CD14-positive monocyte (primary cell): ENCODE results near the gene MOB3A. TPM values are rescaled to one million over a fixed set of nuclear protein-coding genes. Genes with fewer than 3 reads are reported as not detected.

Source experiments
- DNase-seq, 3 donors: peaks; one replicate each; pipeline ENCODE4 v3.0.0-alpha.2; 2011 to 2022
- H2AFZ ChIP-seq: 2 replicates; pipeline ENCODE4 v1.6.0; 2012; ENCODE audit warnings: mild to moderate bottlenecking, low read depth, low read length, inconsistent platforms; ENCODE audit not compliant: insufficient read depth, poor library complexity, severe bottlenecking
- H3K27ac ChIP-seq, 2 donors: 1 replicate in 1 of 2; 2 replicates in 1 of 2; pipeline ENCODE4 v1.5.1; 2012 to 2013; ENCODE audit warnings: low read length in 2 of 2, control low read depth in 1 of 2, inconsistent platforms in 1 of 2, low read depth in 1 of 2, mild to moderate bottlenecking in 1 of 2
- H3K27me3 ChIP-seq, 2 donors: one replicate each; pipeline versions ENCODE4 v1.6.0 to v1.6.1; 2011 to 2013; ENCODE audit warnings: low read length in 2 of 2; ENCODE audit not compliant: control insufficient read depth in 2 of 2, insufficient read depth in 2 of 2
- H3K36me3 ChIP-seq, 2 donors: replicated peaks in 1 of 2; 1 replicate in 1 of 2; 2 replicates in 1 of 2; pipeline versions ENCODE4 v1.5.1 to v1.6.1; 2012 to 2013; ENCODE audit warnings: low read length in 2 of 2, control low read depth in 1 of 2, inconsistent platforms in 1 of 2, mild to moderate bottlenecking in 1 of 2; ENCODE audit not compliant: insufficient read depth in 2 of 2, control insufficient read depth in 1 of 2
- H3K4me1 ChIP-seq, 2 donors: 1 replicate in 1 of 2; 2 replicates in 1 of 2; pipeline versions ENCODE4 v1.5.1 to v1.6.1; 2012 to 2013; ENCODE audit warnings: low read length in 2 of 2, control low read depth in 1 of 2, inconsistent platforms in 1 of 2, mild to moderate bottlenecking in 1 of 2, moderate library complexity in 1 of 2; ENCODE audit not compliant: insufficient read depth in 2 of 2, control insufficient read depth in 1 of 2
- H3K4me2 ChIP-seq: replicated peaks from 2 replicates; pipeline ENCODE3; 2012; ENCODE audit warnings: low read length, moderate library complexity, mild to moderate bottlenecking; ENCODE audit not compliant: poor library complexity, severe bottlenecking; ENCODE audit errors: extremely low read depth
- H3K4me3 ChIP-seq, 3 experiments: fragments of 200-600 bp in 1 of 3; sonication (generic) in 1 of 3; replicated peaks in 1 of 3; 1 replicate in 2 of 3; 2 replicates in 1 of 3; pipeline ENCODE4 v1.5.1; 2011 to 2013; ENCODE audit warnings: low read length in 3 of 3, mild to moderate bottlenecking in 3 of 3, control low read depth in 2 of 3, low read depth in 2 of 3, inconsistent platforms in 1 of 3, moderate library complexity in 1 of 3
- H3K79me2 ChIP-seq: 2 replicates; pipeline ENCODE4 v1.6.0; 2012; ENCODE audit warnings: mild to moderate bottlenecking, control low read depth, inconsistent platforms, low read length, moderate library complexity; ENCODE audit not compliant: insufficient read depth
- H3K9ac ChIP-seq: 2 replicates; pipeline ENCODE4 v1.6.0; 2017; ENCODE audit warnings: low read length, mild to moderate bottlenecking; ENCODE audit not compliant: insufficient read depth, poor library complexity, severe bottlenecking
- H3K9me3 ChIP-seq, 2 donors: replicated peaks in 1 of 2; 1 replicate in 1 of 2; 2 replicates in 1 of 2; pipeline versions ENCODE4 v1.5.1 to v1.6.1; 2012 to 2013; ENCODE audit warnings: low read length in 2 of 2, control low read depth in 1 of 2; ENCODE audit not compliant: control insufficient read depth in 1 of 2, insufficient read depth in 1 of 2
- H4K20me1 ChIP-seq: 2 replicates; pipeline ENCODE4 v1.6.0; 2012; ENCODE audit warnings: mild to moderate bottlenecking, low read length, control low read depth, moderate library complexity; ENCODE audit not compliant: insufficient read depth
- H3K27ac Mint-ChIP-seq, 7 donors: one replicate each; pipeline ENCODE4 v1.8.0; 2020; ENCODE audit warnings: mild to moderate bottlenecking in 7 of 7, mixed read lengths in 7 of 7, moderate library complexity in 6 of 7, inconsistent platforms in 2 of 7
- H3K27me3 Mint-ChIP-seq, 3 donors: one replicate each; pipeline ENCODE4 v1.8.0; 2021 to 2022; ENCODE audit warnings: low read depth in 3 of 3, mild to moderate bottlenecking in 3 of 3, mixed read lengths in 3 of 3, moderate library complexity in 3 of 3, inconsistent platforms in 1 of 3
- H3K36me3 Mint-ChIP-seq, 2 donors: one replicate each; pipeline ENCODE4 v1.8.0; 2020; ENCODE audit warnings: mixed read lengths in 2 of 2, inconsistent platforms in 1 of 2, mild to moderate bottlenecking in 1 of 2
- H3K4me1 Mint-ChIP-seq: one replicate; pipeline ENCODE4 v1.8.0; 2020; ENCODE audit warnings: mild to moderate bottlenecking, mixed read lengths
- H3K4me3 Mint-ChIP-seq, 2 donors: one replicate each; pipeline ENCODE4 v1.8.0; 2020; ENCODE audit warnings: mild to moderate bottlenecking in 2 of 2, mixed read lengths in 2 of 2, moderate library complexity in 1 of 2
- H3K9me3 Mint-ChIP-seq, 7 donors: one replicate each; pipeline ENCODE4 v1.8.0; 2020 to 2022; ENCODE audit warnings: mixed read lengths in 7 of 7, mild to moderate bottlenecking in 6 of 7, moderate library complexity in 6 of 7, inconsistent platforms in 2 of 7
- WGBS: methylation state at CpG from one replicate; pipeline ENCODE4 v1.1.5; 2013; ENCODE audit warnings: missing lambda C conversion rate; ENCODE audit not compliant: insufficient coverage; 5-methylcytosine and 5-hydroxymethylcytosine counted together
- intact Hi-C, 2 donors: fragments of 100-400 bp; cut with micrococcal nuclease; formaldehyde crosslinking; loops; one replicate each; pipeline versions ENCODE4 v1.15.0 to v1.15.1; 2023
- polyA plus RNA-seq, 3 donors: library from polyadenylated mRNA; depleted of rRNA in 1 of 3; unstranded in 2 of 3; stranded (reverse) in 1 of 3; fragments of 300-500 nt in 2 of 3; fragments of >200 nt in 1 of 3; fragmentation: Illumina TruSeq in 2 of 3; gene quantifications; 1 replicate in 2 of 3; 2 replicates in 1 of 3; pipeline ENCODE4 v1.2.3, GENCODE V29; 2012 to 2021
- TF ChIP-seq, protein P1 (sequence below): fragments of 200-600 bp; IDR thresholded peaks from one replicate; pipeline ENCODE4 v1.8.0; 2022; ENCODE audit warnings: antibody characterized with exemption, mild to moderate bottlenecking

MOB3A gene
- polyA plus RNA-seq, 3 donors = 60.5 to 179 (median 96.3) TPM

DNA sequence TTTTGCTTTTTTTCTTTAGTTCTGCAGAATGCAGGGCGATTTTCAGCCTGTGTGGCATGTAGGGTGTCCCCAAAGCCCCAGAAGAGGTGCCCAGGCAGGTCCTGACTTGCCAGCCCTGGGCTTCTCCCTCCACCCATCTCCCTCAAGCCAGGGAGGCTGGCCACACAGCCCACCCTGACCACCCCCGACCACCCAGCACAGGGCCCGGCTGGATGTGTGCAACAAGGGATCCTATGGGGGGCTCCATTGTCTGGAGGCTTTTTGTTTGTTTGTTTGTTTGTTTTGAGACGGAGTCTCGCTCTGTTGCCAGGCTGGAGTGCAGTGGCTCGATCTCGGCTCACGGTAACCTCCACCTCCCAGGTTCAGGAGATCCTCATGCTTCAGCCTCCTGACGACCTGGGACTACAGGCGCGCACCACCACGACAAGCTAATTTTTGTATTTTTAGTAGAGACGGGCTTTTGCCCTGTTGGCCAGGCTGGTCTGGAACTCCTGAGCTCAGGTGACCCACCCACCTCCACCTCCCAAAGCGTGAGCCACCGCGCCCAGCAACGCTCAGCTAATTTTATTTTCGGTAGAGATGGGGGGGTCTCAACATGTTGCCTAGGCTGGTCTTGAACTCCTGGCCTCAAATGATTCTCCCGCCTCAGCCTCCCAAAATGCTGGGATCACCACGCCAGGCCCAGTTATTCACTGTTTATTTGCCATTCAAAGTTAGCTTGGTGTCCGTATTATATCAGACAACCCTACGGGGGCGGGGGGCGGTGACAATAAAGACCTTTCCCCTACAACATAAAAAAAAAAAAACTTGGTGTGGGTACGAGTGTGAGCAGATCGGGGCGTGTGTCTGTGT lies 37.3 kb downstream of the MOB3A start:
- H3K9ac ChIP-seq = no peak overlapping the region
- intact Hi-C loops = no loop called here
- H3K4me1 Mint-ChIP-seq = peaks cover 37% of the 10 kb centered on the region

More for the DNA sequence above, 37.3 kb downstream of the MOB3A start:
- H3K4me2 ChIP-seq = no peak overlapping the region
- no peaks in the 10 kb centered on the region for H4K20me1 ChIP-seq
- H3K4me1 ChIP-seq = peaks cover 46 to 51% of the 10 kb centered on the region in 2 donors
- H3K9me3 Mint-ChIP-seq = no peaks in the 10 kb centered on the region
- H3K27ac Mint-ChIP-seq = peak overlapping the region in 1 of 7 donors; percentile 30
- no peaks in the 10 kb centered on the region for H3K9me3 ChIP-seq
- 100% methylated on average over 9 of the region's 27 CpGs for WGBS
- no peaks in the 10 kb centered on the region for H3K36me3 Mint-ChIP-seq
- H3K4me3 Mint-ChIP-seq = no peak overlapping the region
- no peak overlapping the region for H3K4me3 ChIP-seq
- H3K27me3 ChIP-seq = no peaks in the 10 kb centered on the region
- H3K27me3 Mint-ChIP-seq = peaks cover 0 to 4% (median 1%) of the 10 kb centered on the region in 3 donors
- TF ChIP-seq, protein P1, sequence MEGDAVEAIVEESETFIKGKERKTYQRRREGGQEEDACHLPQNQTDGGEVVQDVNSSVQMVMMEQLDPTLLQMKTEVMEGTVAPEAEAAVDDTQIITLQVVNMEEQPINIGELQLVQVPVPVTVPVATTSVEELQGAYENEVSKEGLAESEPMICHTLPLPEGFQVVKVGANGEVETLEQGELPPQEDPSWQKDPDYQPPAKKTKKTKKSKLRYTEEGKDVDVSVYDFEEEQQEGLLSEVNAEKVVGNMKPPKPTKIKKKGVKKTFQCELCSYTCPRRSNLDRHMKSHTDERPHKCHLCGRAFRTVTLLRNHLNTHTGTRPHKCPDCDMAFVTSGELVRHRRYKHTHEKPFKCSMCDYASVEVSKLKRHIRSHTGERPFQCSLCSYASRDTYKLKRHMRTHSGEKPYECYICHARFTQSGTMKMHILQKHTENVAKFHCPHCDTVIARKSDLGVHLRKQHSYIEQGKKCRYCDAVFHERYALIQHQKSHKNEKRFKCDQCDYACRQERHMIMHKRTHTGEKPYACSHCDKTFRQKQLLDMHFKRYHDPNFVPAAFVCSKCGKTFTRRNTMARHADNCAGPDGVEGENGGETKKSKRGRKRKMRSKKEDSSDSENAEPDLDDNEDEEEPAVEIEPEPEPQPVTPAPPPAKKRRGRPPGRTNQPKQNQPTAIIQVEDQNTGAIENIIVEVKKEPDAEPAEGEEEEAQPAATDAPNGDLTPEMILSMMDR = no peak
- H3K79me2 ChIP-seq = no peaks in the 10 kb centered on the region
- DNase-seq = no peak
- no peak overlapping the region for H3K27ac ChIP-seq
- H3K36me3 ChIP-seq = no peaks in the 10 kb centered on the region
- H2AFZ ChIP-seq = no peak overlapping the region
